HG02642 (cell line): ENCODE results near the gene SCUBE1.
"Not testable (repeated sequence)": the region's sequence is repeated elsewhere in the genome, so short reads cannot be mapped to it uniquely, and the experiment has no call there.

Experiments
- ATAC-seq: cut with Tn5 transposase; IDR thresholded peaks from one replicate; pipeline ENCODE4 v1.9.1; 2021; ENCODE audit warnings: mild to moderate bottlenecking; ENCODE audit not compliant: unreplicated experiment, poor library complexity

Gene SCUBE1

GRCh38 chr22:43363315-43364168 lies 20.4 kb upstream of the SCUBE1 start:
- ATAC-seq = no peak

- no peak for ATAC-seq
Observed at GRCh38 chr22:43360576-43360975, 17.4 kb upstream of the SCUBE1 start.

- ATAC-seq = no peak
Observed at GRCh38 chr22:43356881-43357280, 13.7 kb upstream of the SCUBE1 start.

GRCh38 chr22:43355688-43356087 lies 12.5 kb upstream of the SCUBE1 start:
- ATAC-seq = not testable (repeated sequence)

- ATAC-seq = no peak
Observed at GRCh38 chr22:43351966-43352345, 8.8 kb upstream of the SCUBE1 start.

GRCh38 chr22:43349636-43350035 lies 6.5 kb upstream of the SCUBE1 start:
- ATAC-seq = no peak

GRCh38 chr22:43346521-43346929 lies 3.4 kb upstream of the SCUBE1 start:
- no peak for ATAC-seq

GRCh38 chr22:43345761-43346301 lies 2.7 kb upstream of the SCUBE1 start:
- ATAC-seq = no peak

GRCh38 chr22:43345356-43345755 lies 2.2 kb upstream of the SCUBE1 start:
- no peak for ATAC-seq

- ATAC-seq = no peak
Observed at GRCh38 chr22:43344520-43344787, 1.3 kb upstream of the SCUBE1 start.

- ATAC-seq = no peak
Observed at GRCh38 chr22:43343670-43344519, 723 bp upstream of the SCUBE1 start.

- ATAC-seq = no peak
Observed at GRCh38 chr22:43342347-43343261, 568 bp downstream of the SCUBE1 start.

GRCh38 chr22:43341565-43341964 lies 1.6 kb downstream of the SCUBE1 start:
- ATAC-seq = no peak

GRCh38 chr22:43338766-43339345 lies 4.3 kb downstream of the SCUBE1 start:
- no peak for ATAC-seq

GRCh38 chr22:43337946-43338345 lies 5.2 kb downstream of the SCUBE1 start:
- no peak for ATAC-seq

- ATAC-seq = no peak
Observed at GRCh38 chr22:43337385-43337784, 5.8 kb downstream of the SCUBE1 start.

GRCh38 chr22:43334378-43334777 lies 8.8 kb downstream of the SCUBE1 start:
- no peak for ATAC-seq

GRCh38 chr22:43333978-43334377 lies 9.2 kb downstream of the SCUBE1 start:
- ATAC-seq = no peak

- ATAC-seq = no peak
Observed at GRCh38 chr22:43333156-43333555, 10.0 kb downstream of the SCUBE1 start.

GRCh38 chr22:43331698-43332097 lies 11.5 kb downstream of the SCUBE1 start:
- no peak for ATAC-seq
